GM12892 (cell line): Measurements from ENCODE around the gene TIMM23B.
"Not testable (repeated sequence)": the region's sequence is repeated elsewhere in the genome, so short reads cannot be mapped to it uniquely, and the experiment has no call there.

ENCODE experiments used
- POLR2A ChIP-seq: IDR thresholded peaks from 2 replicates; pipeline ENCODE4 v1.6.1; 2011; ENCODE audit warnings: low read depth, low read length, control low read depth
- POLR2AphosphoS5 ChIP-seq: IDR thresholded peaks from 2 replicates; pipeline ENCODE4 v1.6.1; 2011; ENCODE audit warnings: low read depth, low read length, control low read depth
- TAF1 ChIP-seq: IDR thresholded peaks from 2 replicates; pipeline ENCODE4 v1.6.1; 2011; ENCODE audit warnings: low read depth, mild to moderate bottlenecking, control low read depth, low read length, borderline replicate concordance

- not testable (repeated sequence) for TF ChIP-seq POLR2A, POLR2AphosphoS5, TAF1
These were observed 10.2 kb downstream of the TIMM23B start for GRCh38 chr10:49952006-49952405.
